ENCODE results near the gene ING1.

- TF ChIP-seq, protein P1, sequence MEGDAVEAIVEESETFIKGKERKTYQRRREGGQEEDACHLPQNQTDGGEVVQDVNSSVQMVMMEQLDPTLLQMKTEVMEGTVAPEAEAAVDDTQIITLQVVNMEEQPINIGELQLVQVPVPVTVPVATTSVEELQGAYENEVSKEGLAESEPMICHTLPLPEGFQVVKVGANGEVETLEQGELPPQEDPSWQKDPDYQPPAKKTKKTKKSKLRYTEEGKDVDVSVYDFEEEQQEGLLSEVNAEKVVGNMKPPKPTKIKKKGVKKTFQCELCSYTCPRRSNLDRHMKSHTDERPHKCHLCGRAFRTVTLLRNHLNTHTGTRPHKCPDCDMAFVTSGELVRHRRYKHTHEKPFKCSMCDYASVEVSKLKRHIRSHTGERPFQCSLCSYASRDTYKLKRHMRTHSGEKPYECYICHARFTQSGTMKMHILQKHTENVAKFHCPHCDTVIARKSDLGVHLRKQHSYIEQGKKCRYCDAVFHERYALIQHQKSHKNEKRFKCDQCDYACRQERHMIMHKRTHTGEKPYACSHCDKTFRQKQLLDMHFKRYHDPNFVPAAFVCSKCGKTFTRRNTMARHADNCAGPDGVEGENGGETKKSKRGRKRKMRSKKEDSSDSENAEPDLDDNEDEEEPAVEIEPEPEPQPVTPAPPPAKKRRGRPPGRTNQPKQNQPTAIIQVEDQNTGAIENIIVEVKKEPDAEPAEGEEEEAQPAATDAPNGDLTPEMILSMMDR (IDR thresholded peaks at IDR 0.05; ENCODE audit: low read depth, low read length), result no peak
- TF ChIP-seq MYC (IDR thresholded peaks at IDR 0.05; ENCODE audit: low read depth, low read length), result no peak
These were observed 23.0 kb upstream of the ING1 start for GRCh38 chr13:110690516-110690915.

Measured in NB4 (cell line).